HepG2 (cell line): ENCODE data around the gene DCPS. TPM values are rescaled to one million over a fixed set of nuclear protein-coding genes. Genes with fewer than 3 reads are reported as not detected.

Source experiments
- ZFAT ChIP-seq: sonication (generic); formaldehyde crosslinking; conservative IDR thresholded peaks from 2 replicates; pipeline ENCODE4 v1.8.1; 2023; ENCODE audit warnings: missing genetic modification reagents, inconsistent platforms
- polyA plus RNA-seq, 8 experiments: library from polyadenylated mRNA; depleted of rRNA in 3 of 8; stranded (reverse) in 7 of 8; unstranded in 1 of 8; fragments of >200 nt; fragmentation: Illumina TruSeq in 4 of 8; extraction: Trizol in 4 of 8; gene quantifications; 2 replicates each; pipeline versions ENCODE4 v1.2.1 to v1.2.3, GENCODE V29; 2011 to 2016; ENCODE audit warnings: low read depth in 4 of 8, missing spikeins in 1 of 8, mixed read lengths in 1 of 8; ENCODE audit not compliant: insufficient read depth in 1 of 8
- total RNA-seq, 5 experiments: library from RNA; depleted of rRNA; stranded (reverse); fragments of >200 nt; fragmentation: Illumina TruSeq; extraction: Trizol; gene quantifications; 2 replicates each; pipeline ENCODE4 v1.2.3, GENCODE V29; 2016; ENCODE audit warnings: low read depth in 1 of 5
- TF ChIP-seq, protein P1 (sequence below): sonication (generic); formaldehyde crosslinking; IDR thresholded peaks from 2 replicates; pipeline ENCODE4 v1.4.0; 2020; ENCODE audit warnings: mild to moderate bottlenecking, missing genetic modification reagents
- TF ChIP-seq, protein P2 (sequence below): sonication (generic); formaldehyde crosslinking; IDR thresholded peaks from 2 replicates; pipeline ENCODE4 v1.4.0; 2020; ENCODE audit warnings: missing genetic modification reagents, borderline replicate concordance

DCPS gene
- total and polyA plus RNA-seq, 2 of the 13 experiments (the other 11 are each of a cell fraction or from before 2014, with no cell fraction given) = 21.9 to 22.5 TPM

DNA sequence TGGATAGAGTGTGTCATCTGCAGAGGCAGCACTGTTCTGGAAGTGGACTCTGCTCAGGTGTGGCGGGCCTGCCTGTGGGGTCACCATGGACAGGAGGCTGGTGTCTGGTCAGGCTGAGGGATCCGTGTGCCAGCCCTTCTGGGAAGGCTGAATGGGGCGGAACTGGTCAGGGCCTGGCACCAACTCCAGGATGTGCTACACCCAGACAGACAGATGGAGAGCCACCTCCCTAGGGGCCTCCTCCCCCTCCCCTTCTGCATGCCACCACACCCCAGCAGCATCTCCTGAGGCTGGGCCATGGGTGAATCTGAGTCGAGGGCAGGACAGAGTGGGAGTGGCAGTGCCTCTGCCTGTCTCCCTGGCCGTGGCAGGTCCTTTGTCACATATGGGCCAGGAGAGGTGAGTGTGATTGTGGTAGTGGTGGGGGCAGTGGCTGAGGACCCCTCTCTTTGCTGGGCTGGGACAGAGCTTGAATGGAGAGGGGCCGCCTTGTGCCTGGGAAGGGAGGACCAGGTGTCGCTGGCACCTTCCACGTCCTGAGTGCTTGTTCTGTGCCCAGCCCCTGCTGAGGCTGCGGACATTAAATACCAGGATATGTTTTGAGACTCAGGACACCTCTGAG lies 80.7 kb downstream of the DCPS start (continued):
- TF ChIP-seq, protein P1, sequence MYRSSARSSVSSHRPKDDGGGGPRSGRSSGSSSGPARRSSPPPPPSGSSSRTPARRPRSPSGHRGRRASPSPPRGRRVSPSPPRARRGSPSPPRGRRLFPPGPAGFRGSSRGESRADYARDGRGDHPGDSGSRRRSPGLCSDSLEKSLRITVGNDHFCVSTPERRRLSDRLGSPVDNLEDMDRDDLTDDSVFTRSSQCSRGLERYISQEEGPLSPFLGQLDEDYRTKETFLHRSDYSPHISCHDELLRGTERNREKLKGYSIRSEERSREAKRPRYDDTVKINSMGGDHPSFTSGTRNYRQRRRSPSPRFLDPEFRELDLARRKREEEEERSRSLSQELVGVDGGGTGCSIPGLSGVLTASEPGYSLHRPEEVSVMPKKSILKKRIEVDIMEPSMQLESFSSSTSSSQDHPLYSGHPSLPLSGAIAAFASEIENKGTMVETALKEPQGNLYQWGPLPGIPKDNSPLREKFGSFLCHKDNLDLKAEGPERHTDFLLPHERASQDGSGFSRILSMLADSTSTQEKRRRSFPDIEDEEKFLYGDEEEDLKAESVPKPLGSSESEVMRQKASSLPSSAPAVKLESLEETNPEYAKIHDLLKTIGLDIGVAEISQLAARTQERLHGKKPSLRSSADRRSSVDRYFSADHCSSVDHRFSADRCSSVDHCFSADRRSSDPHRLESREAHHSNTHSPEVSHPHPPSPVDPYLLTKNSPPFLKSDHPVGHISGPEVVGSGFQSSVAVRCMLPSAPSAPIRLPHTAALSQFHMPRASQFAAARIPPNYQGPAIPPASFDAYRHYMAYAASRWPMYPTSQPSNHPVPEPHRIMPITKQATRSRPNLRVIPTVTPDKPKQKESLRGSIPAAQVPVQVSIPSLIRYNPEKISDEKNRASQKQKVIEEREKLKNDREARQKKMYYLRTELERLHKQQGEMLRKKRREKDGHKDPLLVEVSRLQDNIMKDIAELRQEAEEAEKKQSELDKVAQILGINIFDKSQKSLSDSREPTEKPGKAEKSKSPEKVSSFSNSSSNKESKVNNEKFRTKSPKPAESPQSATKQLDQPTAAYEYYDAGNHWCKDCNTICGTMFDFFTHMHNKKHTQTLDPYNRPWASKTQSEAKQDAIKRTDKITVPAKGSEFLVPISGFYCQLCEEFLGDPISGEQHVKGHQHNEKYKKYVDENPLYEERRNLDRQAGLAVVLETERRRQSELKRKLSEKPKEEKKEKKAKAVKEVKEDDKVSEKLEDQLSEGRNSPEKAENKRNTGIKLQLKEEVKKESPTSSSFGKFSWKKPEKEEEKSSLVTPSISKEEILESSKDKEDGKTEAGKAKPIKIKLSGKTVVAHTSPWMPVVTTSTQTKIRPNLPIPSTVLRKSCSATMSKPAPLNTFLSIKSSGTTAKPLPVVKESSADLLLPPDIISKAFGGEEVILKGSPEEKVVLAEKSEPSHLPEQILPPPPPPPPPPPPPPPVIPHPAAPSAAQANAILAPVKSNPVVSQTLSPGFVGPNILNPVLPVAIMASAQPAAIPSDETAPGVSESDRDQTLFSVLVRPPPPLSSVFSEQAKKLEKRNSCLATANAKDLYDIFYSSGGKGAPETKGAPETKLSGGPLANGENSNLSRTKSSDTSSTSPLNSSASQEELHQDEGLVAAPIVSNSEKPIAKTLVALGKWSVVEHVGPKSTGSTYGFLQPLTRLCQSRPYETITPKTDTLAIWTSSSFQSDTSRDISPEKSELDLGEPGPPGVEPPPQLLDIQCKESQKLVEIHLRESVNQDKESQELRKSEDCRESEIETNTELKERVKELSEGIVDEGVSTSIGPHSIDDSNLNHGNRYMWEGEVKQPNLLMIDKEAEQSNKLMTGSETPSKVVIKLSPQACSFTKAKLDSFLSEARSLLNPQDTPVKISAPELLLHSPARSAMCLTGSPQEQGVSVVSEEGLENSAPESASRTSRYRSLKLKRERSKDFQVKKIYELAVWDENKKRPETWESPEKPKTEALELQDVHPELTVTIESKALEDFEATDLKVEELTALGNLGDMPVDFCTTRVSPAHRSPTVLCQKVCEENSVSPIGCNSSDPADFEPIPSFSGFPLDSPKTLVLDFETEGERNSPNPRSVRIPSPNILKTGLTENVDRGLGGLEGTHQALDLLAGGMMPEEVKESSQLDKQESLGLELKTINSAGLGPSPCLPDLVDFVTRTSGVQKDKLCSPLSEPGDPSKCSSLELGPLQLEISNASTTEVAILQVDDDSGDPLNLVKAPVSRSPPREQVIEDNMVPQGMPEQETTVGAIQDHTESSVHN (CRISPR knock-in tag) = no peak
- TF ChIP-seq, protein P2, sequence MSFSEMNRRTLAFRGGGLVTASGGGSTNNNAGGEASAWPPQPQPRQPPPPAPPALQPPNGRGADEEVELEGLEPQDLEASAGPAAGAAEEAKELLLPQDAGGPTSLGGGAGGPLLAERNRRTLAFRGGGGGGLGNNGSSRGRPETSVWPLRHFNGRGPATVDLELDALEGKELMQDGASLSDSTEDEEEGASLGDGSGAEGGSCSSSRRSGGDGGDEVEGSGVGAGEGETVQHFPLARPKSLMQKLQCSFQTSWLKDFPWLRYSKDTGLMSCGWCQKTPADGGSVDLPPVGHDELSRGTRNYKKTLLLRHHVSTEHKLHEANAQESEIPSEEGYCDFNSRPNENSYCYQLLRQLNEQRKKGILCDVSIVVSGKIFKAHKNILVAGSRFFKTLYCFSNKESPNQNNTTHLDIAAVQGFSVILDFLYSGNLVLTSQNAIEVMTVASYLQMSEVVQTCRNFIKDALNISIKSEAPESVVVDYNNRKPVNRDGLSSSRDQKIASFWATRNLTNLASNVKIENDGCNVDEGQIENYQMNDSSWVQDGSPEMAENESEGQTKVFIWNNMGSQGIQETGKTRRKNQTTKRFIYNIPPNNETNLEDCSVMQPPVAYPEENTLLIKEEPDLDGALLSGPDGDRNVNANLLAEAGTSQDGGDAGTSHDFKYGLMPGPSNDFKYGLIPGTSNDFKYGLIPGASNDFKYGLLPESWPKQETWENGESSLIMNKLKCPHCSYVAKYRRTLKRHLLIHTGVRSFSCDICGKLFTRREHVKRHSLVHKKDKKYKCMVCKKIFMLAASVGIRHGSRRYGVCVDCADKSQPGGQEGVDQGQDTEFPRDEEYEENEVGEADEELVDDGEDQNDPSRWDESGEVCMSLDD (CRISPR knock-in tag) = no peak
- no peak for TF ChIP-seq ZFAT (CRISPR knock-in tag)
